Stimulated activated CD4-positive, alpha-beta T cell treated with anti-CD3 and anti-CD28 coated beads, Interleukin-12 subunit alpha, Interleukin-12 subunit beta, amount 100 ng/mL, for 4 hours (primary cell): ENCODE results near the gene TNFRSF1B.
A peak's percentile ranks its signal among the peaks of the same experiment; 100 is the strongest.
"Not testable (repeated sequence)": the region's sequence is repeated elsewhere in the genome, so short reads cannot be mapped to it uniquely, and the experiment has no call there.

Experiments
- DNase-seq: peaks from one replicate; pipeline ENCODE4 v3.0.0-alpha.2; 2020

Gene TNFRSF1B

DNA sequence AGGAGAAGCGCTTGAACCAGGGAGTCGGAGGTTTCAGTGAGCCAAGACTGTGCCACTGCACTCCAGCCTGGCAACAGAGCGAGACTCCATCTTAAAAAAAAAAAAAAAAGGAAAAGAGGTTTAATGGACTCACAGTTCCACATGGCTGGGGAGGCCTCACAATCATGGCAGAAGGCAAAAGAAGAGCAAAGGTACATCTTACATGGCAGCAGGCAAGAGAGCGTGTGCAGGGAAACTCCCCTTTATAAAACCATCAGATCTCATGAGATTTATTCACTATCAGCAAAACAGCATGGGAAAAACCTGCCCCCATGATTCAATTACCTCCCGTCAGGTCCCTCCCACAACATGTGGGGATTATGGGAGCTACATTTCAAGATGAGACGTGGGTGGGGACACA, 57.3 kb downstream of the TNFRSF1B start:
- DNase-seq, result not testable (repeated sequence)

DNA sequence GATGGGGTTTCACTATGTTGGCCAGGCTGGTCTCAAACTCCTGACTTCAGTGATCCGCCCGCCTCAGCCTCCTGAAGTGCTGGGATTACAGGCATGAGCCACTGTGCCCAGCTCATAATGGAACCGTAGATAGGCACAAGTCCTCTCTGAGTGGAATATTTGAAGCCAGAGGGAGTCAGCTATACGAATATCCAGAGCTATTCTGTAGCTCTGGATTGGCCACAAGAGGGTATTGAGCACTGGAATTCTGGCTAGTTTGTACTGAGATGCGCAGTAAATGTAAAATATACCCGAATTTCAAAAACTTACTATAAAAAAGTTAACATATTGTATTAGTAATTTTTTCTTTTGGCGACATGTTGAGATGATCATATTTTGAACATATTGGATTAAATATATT, 62.2 kb downstream of the TNFRSF1B start:
- no peak for DNase-seq

DNA sequence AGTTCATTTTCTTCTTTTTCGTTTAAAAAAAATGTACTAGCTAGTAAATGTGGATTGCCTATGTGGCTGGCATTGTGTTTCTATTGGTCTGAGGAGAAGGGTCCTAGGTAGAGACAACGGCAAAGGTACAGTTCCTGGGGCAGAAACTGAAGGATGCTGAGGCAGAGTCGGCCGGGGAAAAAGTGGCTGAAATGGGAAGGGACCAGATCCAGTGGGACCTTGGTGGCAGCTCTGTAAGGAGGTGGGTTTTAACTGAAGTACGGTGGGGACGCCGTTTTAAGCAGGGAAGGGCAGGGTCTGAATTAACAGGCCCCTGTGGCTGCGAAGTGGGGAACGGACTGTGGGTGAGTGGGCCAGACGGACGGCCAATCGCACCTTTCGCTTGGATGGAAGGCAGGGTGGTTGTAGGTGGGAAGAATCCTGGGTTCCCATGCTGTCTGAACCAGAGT, 62.6 kb downstream of the TNFRSF1B start:
- no peak for DNase-seq

DNA sequence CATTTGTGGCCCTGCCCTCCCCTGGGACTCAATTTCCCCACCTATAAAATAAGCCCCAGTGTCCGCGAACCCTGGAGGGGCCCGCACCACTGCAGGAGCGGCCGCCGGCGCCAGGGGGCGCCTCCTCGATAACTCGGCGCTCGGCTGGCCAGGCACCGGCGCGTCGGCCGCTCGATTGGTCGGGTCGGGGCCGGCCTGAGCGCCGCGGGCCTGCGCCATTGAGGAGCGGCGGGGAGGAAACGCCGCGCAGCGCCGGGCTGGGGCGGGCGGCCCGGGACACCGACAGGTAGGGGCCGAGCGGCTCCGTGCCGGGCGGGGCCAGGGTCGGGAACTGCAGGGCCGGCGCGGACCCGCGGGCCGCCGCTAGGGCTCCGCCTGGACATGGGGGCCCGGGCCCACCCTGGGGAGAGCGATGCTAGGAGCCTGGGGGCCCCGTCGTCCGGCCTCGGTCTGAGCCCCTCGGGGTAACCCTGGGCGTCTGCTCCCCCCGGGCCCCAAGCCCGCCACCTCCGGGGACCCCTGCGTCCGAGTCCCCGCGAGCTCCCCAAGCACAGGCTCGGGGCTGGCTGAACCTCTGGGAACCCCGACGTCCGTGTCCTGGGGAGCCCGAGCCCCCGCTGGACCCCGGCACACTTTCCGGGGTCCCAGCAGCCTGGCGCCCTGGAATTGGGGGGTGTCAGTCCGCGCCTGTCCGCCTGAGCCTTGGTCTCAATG, 63.2 kb downstream of the TNFRSF1B start, which contains the start of gene VPS13D:
Gene VPS13D, plus strand, starts transcription at position 196 of the 714 bp plus-strand sequence. CDS start 4,237 bp downstream, outside the sequence.
- DNase-seq, result peak; percentile 85

DNA sequence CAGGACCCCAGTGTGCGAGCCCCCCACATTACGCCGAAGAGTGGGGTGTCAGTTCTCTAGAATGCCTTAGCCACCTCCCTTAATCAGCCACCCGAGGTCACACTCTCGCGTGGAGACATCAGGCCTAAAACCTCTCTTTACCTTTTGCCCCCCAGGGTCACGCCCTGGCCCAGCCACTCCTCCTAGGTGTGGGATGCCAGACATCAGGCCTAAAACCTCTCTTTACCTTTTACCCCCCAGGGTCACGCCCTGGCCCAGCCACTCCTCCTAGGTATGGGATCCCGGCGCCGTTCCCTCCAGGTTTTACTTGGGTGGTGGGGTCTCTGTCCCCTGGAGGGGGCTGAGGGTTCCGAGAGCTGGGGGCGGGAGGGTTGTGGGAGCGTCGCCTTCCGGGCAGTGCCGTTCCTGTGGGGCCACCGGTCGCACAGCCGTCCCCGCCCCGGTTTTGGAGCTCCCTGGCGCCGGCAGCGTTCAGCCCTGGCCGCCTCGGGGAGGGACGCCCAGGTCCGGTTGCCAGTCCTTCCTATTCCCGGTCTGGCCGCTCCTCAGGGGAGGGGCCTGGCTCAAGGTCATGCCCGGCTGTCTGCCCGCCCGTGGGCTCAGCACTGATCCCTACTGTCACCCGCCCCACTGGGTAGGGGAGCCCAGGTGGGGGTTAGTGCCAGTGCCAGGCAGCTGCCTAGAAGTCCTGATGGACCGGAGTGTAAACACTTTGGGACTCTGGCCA, 63.9 kb downstream of the TNFRSF1B start:
- DNase-seq, result no peak

DNA sequence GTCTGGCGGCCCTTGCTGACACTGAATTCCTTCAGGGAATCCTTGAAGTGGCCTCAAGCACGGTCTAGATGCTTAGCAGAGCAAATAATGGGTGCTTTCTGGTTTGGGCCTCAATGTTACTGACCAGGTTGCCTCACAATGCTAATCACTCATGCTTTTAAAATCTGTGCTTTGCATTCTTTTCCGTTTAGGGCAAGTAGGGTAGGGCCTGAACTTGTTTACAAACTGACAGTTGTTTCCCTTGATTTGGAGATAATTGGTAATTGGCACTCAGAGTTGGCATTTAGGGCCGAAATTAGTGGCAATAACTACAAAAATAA, 64.4 kb downstream of the TNFRSF1B start:
- no peak for DNase-seq

DNA sequence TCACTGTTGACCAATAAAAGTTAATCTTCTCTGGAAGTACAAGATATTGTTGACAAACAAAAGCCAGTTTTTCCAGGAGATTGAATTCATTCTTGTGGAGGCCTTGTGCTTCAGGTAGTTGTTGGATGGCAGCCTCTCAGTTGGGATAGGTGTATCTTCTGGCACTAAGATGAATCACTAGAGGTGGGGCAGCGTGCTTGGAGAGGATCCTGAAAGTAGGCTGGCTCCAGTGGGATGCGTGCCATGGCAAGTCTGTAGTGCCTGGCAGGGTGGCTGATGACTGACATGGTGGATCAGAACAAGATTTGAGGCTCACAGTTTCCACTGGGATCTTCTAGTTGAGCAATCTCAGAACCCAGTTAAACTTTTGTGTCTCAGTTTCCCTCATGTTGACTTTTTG, 65.4 kb downstream of the TNFRSF1B start:
- DNase-seq, result no peak

DNA sequence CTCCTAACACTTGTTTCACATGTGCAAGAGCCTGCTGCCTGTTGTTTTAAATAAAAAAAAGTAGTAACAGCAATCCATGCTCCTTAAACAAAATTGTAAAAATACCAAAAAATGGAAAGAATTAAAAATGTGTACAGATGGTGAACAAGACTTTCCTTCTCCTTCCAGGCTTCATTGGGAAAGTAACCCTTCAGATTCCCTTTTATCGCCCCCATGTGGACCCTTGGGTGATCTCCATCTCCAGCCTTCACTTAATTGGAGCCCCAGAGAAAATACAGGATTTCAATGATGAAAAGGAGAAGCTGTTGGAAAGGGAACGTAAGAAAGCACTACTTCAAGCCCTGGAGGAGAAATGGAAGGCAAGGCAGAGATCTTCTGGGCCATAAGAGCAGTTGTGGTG, 77.3 kb downstream of the TNFRSF1B start:
- DNase-seq, result no peak

DNA sequence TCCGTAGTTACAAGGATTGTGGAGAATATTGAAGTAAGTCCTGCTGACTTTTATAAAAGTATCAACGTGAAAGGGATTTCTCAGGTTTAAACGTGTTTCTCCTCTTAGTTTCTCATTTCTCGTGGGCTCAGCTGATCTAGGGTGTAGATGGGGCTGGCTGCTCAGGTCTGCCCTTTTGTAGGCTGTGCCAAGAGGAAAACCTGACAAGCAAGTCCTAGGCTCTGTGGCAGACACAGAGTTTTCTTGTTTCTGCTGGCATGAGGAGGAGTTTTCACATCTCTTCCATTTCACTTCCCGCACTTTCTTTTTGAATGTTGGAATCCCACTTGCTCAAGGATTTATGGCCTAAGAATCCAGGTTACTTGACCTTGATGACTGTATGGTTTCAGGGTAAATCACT, 77.8 kb downstream of the TNFRSF1B start:
- no peak for DNase-seq

DNA sequence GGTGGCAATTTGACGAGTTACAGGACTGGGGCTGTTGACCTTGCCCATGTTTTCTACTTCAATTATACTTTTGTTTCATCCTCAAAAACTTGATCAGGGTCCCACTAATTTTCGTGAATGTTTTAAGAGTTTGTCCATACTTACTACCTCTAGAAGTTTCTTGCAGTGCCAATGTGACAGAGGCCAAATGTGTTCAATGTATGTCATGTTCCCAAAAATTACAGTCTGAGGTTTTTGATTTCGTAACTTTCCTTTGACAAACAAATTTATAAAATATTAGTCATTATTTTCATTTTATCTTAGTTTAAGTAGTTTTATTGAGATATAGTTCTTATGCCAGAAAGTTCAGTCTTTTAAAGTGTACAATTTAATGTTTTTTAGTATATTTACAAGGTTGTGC, 78.3 kb downstream of the TNFRSF1B start:
- no peak for DNase-seq

DNA sequence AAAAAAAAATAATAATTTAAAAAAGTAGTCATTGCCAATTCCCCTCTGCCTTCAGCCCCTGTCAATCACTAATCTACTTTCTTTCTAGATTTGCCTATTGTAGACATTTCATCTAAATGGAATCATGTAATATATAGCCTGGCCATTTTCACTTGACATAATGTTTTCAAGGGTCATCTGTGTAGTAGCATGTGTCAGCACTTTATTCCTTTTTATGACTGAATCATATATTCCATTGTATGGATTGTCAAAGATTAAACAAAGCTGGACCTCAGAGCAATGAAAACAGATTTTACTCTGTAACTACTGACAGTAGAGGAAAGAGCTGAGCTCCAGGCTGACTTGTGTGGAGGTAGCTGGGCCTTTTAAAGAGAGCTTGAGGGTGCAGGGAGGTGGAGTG, 78.9 kb downstream of the TNFRSF1B start:
- no peak for DNase-seq

DNA sequence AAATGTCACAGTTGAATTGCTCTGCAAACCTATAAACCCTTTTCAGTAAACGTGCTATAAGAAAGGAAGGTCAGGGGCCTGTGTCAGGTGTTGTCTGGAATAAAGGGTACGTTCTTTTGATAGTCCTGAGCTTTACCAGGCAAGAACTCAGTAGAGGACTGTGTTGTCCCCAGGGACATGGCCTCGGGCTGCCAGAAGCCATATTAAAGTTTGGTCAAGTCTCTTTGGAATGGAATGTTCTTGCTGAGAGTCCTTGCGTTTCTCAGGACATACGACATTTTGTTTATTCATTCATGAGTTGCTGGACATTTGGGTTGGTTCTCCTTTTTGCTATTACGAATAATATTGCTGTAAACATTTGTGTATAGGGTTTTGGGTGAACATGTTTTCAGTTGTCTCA, 79.8 kb downstream of the TNFRSF1B start:
- no peak for DNase-seq

DNA sequence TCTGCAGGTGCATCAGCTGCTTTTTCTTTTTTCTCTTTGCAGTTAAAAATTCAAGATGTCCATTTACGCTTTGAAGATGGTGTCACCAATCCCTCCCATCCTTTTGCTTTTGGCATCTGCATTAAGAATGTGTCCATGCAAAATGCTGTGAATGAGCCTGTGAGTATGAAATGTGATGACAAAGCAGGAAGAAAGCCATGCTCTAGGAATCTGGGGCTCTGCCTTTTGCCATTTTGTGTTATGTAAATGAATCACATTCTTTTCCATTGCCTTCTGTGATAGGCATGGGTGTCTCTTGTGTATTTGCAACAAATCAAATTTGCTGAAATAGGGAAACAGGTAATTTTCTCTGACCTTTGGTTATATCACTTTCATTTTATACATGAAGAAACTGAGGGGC, 82.4 kb downstream of the TNFRSF1B start:
- no peak for DNase-seq

DNA sequence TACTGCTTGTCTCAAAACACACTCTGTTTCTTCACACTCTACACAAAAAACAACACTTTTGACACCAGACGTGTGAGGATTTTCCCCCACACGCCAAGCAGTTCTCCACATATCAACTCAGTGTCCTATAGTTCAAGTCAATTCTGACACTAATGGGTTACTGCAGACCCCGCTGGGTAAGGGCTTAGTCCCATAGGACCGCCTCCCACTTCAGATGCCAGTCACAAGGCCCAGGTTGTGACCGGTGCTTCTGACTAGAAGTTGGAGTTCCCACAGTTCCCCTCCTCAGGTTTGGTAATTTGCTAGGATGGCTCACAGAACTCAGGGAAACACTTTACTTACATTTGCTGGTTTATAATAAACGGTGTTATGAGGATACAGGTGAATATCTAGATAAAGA, 83.0 kb downstream of the TNFRSF1B start:
- DNase-seq, result no peak

DNA sequence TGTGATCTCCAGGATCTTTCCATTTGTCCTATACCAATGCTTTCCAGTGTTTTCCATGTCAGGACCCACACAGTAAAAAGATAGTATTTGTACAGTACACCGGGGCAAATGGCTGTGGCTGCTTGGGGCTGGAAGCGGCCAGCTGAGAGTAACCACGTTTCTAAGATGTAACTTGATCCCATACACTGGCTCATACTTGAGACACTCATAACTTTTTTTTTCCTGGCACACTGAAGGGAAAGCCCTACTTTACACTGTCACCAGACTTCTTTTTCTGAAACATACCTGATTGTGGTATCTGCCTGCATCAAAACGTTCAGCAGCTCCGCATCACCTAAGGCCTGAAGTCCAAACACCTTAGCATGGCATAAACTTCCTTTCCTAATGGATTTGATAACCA, 84.7 kb downstream of the TNFRSF1B start:
- DNase-seq, result no peak

DNA sequence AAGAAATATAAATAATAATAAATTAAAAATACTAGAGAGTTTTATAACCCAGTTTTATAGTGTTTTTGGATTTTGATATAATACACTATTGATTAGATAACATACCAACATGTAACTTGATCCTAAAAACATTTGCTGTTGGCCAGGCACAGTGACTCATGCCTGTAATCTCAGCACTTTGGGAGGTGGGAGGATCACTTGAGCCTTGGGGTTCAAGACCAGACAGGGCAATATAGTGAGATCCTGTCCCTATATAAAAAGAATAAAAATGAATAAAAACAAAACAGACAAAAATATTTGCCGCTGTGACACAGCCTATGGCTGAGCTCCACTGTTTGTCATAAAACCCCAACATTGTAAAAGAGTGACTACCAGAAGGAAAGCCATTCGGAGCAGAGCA, 89.1 kb downstream of the TNFRSF1B start:
- no peak for DNase-seq

DNA sequence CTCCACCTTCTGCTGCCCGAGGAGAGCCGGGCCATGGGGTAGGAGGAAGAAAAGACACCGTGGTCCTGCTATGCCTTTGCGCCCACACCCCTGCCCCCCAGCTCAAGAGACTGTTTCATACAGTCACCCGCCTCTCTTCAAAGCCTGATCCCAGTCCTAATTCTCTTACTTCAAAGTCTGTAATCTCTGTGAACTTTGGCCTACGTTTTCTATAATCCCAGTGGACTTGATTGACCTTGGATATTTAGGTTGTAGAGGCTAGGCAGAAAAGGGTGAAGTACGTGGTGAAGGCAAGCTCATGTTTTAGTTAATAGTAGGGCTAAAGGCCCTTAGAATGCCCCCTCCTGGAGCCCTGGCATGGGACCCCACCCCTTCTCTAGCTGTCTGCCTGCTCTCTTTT, 91.5 kb downstream of the TNFRSF1B start:
- DNase-seq, result no peak
